Activated CD8-positive, alpha-beta memory T cell treated with anti-CD3 and anti-CD28 coated beads for 48 hours (primary cell): ENCODE results near the gene NDUFS1.

Source experiments
- DNase-seq, 3 experiments: peaks; one replicate each; pipeline ENCODE4 v3.0.0-alpha.2; 2020; ENCODE audit warnings: low read depth in 2 of 3, low spot score in 2 of 3

NDUFS1 gene

GRCh38 chr2:206068207-206068606 lies 91.0 kb downstream of the NDUFS1 start:
- DNase-seq, result no peak
